Ovary (tissue), 3 donors: ENCODE data around the gene COL6A1.

Experiments used
- POLR2A ChIP-seq: fragments of 450-650 bp; IDR thresholded peaks from one replicate; pipeline ENCODE4 v1.6.1; 2017; ENCODE audit warnings: antibody characterized with exemption, mild to moderate bottlenecking, moderate library complexity
- TF ChIP-seq, protein P1 (sequence below), 3 donors: fragments of 450-650 bp in 2 of 3; fragments of 200-600 bp in 1 of 3; IDR thresholded peaks; one replicate each; pipeline versions ENCODE4 v1.5.1 to v1.8.0; 2016 to 2022; ENCODE audit warnings: antibody characterized with exemption in 3 of 3, mild to moderate bottlenecking in 1 of 3
- donor health status: DM: no; HTN: no; CAD: no.

DNA sequence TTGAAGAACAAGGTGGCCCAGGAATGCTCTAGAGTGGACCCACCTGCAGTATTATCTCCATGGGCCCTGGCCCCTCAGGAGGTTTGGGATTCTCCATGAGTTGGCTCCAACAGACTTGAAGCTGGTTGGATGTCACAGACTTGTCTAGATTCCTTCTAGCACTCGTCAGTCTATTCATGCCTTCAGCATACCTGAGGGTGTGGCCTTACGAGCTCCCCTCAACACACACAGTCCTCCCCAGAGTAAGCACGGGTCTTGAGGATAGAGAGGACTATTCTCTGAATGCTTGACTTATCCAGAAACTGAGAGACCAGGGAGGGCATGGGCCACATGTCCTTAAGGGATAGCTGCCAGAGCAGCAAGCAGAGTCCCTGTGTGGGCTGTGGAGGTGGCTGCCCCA lies 45.9 kb upstream of the COL6A1 start:
- TF ChIP-seq, protein P1, sequence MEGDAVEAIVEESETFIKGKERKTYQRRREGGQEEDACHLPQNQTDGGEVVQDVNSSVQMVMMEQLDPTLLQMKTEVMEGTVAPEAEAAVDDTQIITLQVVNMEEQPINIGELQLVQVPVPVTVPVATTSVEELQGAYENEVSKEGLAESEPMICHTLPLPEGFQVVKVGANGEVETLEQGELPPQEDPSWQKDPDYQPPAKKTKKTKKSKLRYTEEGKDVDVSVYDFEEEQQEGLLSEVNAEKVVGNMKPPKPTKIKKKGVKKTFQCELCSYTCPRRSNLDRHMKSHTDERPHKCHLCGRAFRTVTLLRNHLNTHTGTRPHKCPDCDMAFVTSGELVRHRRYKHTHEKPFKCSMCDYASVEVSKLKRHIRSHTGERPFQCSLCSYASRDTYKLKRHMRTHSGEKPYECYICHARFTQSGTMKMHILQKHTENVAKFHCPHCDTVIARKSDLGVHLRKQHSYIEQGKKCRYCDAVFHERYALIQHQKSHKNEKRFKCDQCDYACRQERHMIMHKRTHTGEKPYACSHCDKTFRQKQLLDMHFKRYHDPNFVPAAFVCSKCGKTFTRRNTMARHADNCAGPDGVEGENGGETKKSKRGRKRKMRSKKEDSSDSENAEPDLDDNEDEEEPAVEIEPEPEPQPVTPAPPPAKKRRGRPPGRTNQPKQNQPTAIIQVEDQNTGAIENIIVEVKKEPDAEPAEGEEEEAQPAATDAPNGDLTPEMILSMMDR (IDR thresholded peaks at IDR 0.05): no peak
- no peak for TF ChIP-seq POLR2A
